Vagina (tissue), 2 donors: ENCODE measurements around the gene PNLIPRP2. TPM values are rescaled to one million over a fixed set of nuclear protein-coding genes. Genes with fewer than 3 reads are reported as not detected.
A peak's percentile ranks its signal among the peaks of the same experiment; 100 is the strongest.

Experiments
- DNase-seq, 2 donors: peaks; one replicate each; pipeline ENCODE4 v3.0.0-alpha.2; 2017; ENCODE audit errors: extremely low spot score in 2 of 2
- H3K27ac ChIP-seq: fragments of 200-600 bp; sonication (generic); one replicate; pipeline ENCODE4 v1.5.1; 2019
- H3K27me3 ChIP-seq: fragments of 200-600 bp; sonication (generic); one replicate; pipeline ENCODE4 v1.5.1; 2019
- H3K36me3 ChIP-seq, 2 donors: fragments of 200-600 bp; sonication (generic); one replicate each; pipeline ENCODE4 v1.5.1; 2017 to 2019
- H3K4me1 ChIP-seq: fragments of 200-600 bp; sonication (generic); one replicate; pipeline ENCODE4 v1.5.1; 2019
- H3K4me3 ChIP-seq, 2 donors: fragments of 200-600 bp; sonication (generic); 1 replicate in 1 of 2; 2 replicates in 1 of 2; pipeline ENCODE4 v1.5.1; 2016 to 2019
- H3K9me3 ChIP-seq: fragments of 200-600 bp; sonication (generic); one replicate; pipeline ENCODE4 v1.5.1; 2019
- POLR2A ChIP-seq, 2 donors: fragments of 450-650 bp; IDR thresholded peaks; one replicate each; pipeline ENCODE4 v1.6.1; 2017; ENCODE audit warnings: antibody characterized with exemption in 2 of 2, mild to moderate bottlenecking in 2 of 2, moderate library complexity in 2 of 2
- POLR2AphosphoS5 ChIP-seq, 2 donors: sonication (generic); formaldehyde crosslinking; IDR thresholded peaks; one replicate each; pipeline ENCODE4 v1.9.0; 2017; ENCODE audit warnings: antibody characterized with exemption in 2 of 2, mild to moderate bottlenecking in 2 of 2, low read depth in 1 of 2; ENCODE audit not compliant: insufficient read depth in 1 of 2
- intact Hi-C: fragments of 100-400 bp; cut with DNase I; formaldehyde crosslinking; loops from one replicate; pipeline ENCODE4 v1.15.1; 2023
- total RNA-seq: library from RNA; depleted of rRNA; stranded (reverse); fragments of >200 nt; gene quantifications from one replicate; pipeline ENCODE4 v1.2.3, GENCODE V29; 2016
- TF ChIP-seq, protein P1 (sequence below), 3 experiments: fragments of 450-650 bp in 2 of 3; fragments of 200-600 bp in 1 of 3; sonication (generic) in 1 of 3; IDR thresholded peaks; one replicate each; pipeline ENCODE4 v1.5.1; 2017 to 2019; ENCODE audit warnings: antibody characterized with exemption in 3 of 3, mild to moderate bottlenecking in 2 of 3, moderate library complexity in 2 of 3

The PNLIPRP2 gene
- total RNA-seq, 1 donor from 2014 or later, result not detected

DNA sequence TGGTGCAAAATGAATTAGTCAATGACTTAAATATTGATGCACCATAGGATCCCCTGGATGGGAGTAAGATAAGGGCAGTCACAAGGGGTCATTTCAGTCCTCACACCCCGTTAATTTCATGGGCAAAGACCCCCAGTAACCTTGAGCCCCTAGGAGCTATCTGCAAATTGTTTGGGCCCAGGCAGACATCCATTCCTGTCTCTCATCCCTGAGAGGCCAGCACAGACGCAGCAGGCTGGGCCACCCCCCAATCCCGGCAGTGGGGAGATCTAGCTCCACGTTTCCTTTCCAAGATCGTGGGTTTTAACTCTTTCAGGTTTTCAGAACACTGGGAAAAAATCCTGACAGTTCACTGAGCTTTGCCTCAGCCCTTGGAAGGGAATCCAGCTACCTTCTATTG, 40.1 kb downstream of the PNLIPRP2 start:
- Histone ChIP-seq H3K4me1 (no peaks in the 10 kb centered on the region), H3K4me3 (no peak overlapping the region), H3K27ac (no peak overlapping the region), H3K36me3 (no peaks in the 10 kb centered on the region), H3K9me3 (no peaks in the 10 kb centered on the region), H3K27me3 (no peaks in the 10 kb centered on the region)
- no peak for DNase-seq
- TF ChIP-seq POLR2A (IDR thresholded peaks at IDR 0.05), result no peak
- TF ChIP-seq, protein P1, sequence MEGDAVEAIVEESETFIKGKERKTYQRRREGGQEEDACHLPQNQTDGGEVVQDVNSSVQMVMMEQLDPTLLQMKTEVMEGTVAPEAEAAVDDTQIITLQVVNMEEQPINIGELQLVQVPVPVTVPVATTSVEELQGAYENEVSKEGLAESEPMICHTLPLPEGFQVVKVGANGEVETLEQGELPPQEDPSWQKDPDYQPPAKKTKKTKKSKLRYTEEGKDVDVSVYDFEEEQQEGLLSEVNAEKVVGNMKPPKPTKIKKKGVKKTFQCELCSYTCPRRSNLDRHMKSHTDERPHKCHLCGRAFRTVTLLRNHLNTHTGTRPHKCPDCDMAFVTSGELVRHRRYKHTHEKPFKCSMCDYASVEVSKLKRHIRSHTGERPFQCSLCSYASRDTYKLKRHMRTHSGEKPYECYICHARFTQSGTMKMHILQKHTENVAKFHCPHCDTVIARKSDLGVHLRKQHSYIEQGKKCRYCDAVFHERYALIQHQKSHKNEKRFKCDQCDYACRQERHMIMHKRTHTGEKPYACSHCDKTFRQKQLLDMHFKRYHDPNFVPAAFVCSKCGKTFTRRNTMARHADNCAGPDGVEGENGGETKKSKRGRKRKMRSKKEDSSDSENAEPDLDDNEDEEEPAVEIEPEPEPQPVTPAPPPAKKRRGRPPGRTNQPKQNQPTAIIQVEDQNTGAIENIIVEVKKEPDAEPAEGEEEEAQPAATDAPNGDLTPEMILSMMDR (IDR thresholded peaks at IDR 0.05), result no peak
- no peak for TF ChIP-seq POLR2AphosphoS5 (IDR thresholded peaks at IDR 0.05; ENCODE audit: insufficient read depth in 1 of 2, low read depth in 1 of 2)
- intact Hi-C loops, result no loop called here

DNA sequence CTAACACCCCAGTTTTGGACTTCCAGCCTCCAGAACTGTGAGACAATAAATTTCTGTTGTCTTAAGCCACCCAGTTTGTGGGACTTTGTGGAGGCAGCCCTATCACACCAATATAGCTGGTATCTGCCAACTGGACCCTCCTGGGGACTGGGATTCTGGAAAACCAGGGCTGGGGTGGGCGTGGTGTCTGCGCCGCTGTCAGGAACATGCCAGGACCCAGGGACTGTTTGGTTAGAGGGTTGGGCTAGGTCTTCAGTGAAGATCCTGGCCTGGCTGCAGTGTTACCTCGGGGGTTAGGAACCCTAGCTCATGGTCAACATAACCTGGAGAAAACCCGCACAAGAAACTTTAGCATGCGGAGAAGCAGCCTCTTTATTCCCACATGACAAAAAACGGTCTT, 42.6 kb downstream of the PNLIPRP2 start:
- H3K4me1 ChIP-seq, result no peaks in the 10 kb centered on the region
- TF ChIP-seq POLR2AphosphoS5 (IDR thresholded peaks at IDR 0.05; ENCODE audit: insufficient read depth in 1 of 2, low read depth in 1 of 2) (no peak), POLR2A (IDR thresholded peaks at IDR 0.05) (no peak)
- TF ChIP-seq, protein P1 (IDR thresholded peaks at IDR 0.05), result no peak
- H3K9me3 ChIP-seq, result no peaks in the 10 kb centered on the region
- intact Hi-C loops, result no loop called here
- no peak for DNase-seq
- H3K27me3 ChIP-seq, result no peaks in the 10 kb centered on the region
- no peak overlapping the region for H3K27ac ChIP-seq
- no peak overlapping the region for H3K4me3 ChIP-seq
- no peaks in the 10 kb centered on the region for H3K36me3 ChIP-seq

DNA sequence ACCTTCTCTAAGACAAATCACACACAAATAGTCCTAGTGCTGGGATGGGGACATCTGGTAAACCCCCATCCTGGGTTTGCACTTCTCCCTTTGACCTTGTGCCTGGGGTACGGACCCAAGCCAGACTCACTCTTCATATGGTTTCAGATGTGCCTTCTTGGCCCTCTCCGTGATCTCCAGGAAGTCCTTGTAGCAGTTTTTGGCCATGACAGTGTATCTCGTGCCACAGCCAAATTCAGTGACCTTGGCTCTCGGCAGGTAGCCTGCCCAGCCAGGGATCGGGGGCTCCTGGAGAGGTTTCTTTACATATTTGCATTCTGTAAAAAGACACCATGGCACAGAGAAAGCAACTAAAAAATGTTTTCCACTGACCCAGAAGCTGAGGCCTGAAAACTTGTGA, 43.9 kb downstream of the PNLIPRP2 start:
- no peak for TF ChIP-seq POLR2A (IDR thresholded peaks at IDR 0.05)
- TF ChIP-seq POLR2AphosphoS5 (IDR thresholded peaks at IDR 0.05; ENCODE audit: insufficient read depth in 1 of 2, low read depth in 1 of 2), result no peak
- TF ChIP-seq, protein P1 (IDR thresholded peaks at IDR 0.05), result no peak
- no peaks in the 10 kb centered on the region for H3K36me3 ChIP-seq
- H3K27me3 ChIP-seq, result no peaks in the 10 kb centered on the region
- H3K4me3 ChIP-seq, result no peak overlapping the region
- peak in 1 of 2 donors; percentile 84 for DNase-seq
- H3K4me1 ChIP-seq, result peaks cover 1% of the 10 kb centered on the region
- intact Hi-C loops, result no loop called here
- no peaks in the 10 kb centered on the region for H3K9me3 ChIP-seq
- no peak overlapping the region for H3K27ac ChIP-seq

DNA sequence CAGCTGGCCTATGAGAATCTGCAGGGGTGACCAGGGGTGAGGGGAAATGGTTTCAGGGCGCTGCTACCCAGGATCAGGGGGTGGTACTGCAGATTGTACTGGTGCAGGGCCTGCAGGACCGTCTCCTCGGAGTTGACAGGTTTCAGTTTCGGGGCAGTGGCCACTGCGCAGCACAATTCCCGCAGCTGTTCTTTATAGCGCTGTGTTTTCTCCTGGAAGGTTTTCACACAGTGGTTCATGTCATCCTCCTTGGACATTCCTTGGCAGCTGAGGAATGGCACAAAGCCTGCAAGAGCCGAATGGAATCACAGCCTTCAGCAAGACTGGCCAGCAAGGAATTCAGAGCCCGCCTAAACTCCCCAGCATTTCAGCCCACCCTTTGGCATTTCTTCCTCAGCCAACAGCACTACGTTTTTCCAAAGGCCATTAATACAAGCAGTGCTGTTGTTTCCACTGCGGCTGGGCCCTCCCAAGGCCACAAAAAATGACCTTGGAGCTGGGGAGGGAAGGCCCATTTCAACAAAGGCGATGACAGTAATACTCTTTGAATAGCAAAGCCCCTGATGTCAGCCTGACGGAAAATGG, 44.9 kb downstream of the PNLIPRP2 start:
- TF ChIP-seq POLR2AphosphoS5 (IDR thresholded peaks at IDR 0.05; ENCODE audit: insufficient read depth in 1 of 2, low read depth in 1 of 2) (no peak), POLR2A (IDR thresholded peaks at IDR 0.05) (no peak)
- TF ChIP-seq, protein P1 (IDR thresholded peaks at IDR 0.05), result no peak
- no peaks in the 10 kb centered on the region for H3K9me3 ChIP-seq
- intact Hi-C loops, result no loop called here
- H3K27me3 ChIP-seq, result no peaks in the 10 kb centered on the region
- peak overlapping the region; percentile 2 to 16 for H3K4me3 ChIP-seq
- peaks cover 8% of the 10 kb centered on the region for H3K4me1 ChIP-seq
- peak in 1 of 2 donors; percentile 83 for DNase-seq
- H3K36me3 ChIP-seq, result no peaks in the 10 kb centered on the region
- H3K27ac ChIP-seq, result no peak overlapping the region

DNA sequence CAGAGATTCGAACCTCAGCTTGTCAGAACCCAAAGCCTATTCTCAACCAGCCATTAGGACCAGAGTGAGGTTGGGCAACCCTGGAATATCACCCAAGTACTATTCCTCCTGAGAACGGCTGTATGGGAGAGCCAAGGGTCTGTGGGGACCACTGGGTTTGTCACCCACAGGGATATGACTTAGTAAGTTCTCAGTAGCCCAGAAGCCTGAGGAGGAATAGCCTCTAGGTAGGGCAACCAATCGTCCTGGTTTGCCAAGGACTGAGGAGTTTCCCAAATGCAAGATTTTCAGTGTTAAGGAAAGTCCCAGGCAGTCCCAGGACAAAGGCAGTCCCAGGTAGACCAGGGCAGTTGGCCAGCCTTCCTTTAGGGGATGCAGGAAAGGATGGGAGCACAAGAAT, 46.7 kb downstream of the PNLIPRP2 start:
- peak in 1 of 2 donors; percentile 69 for DNase-seq
- TF ChIP-seq POLR2AphosphoS5 (IDR thresholded peaks at IDR 0.05; ENCODE audit: insufficient read depth in 1 of 2, low read depth in 1 of 2) (no peak), POLR2A (IDR thresholded peaks at IDR 0.05) (no peak)
- TF ChIP-seq, protein P1 (IDR thresholded peaks at IDR 0.05), result no peak

More for the DNA sequence above, 46.7 kb downstream of the PNLIPRP2 start:
- no peak overlapping the region for H3K27ac ChIP-seq
- no peaks in the 10 kb centered on the region for H3K9me3 ChIP-seq
- H3K36me3 ChIP-seq, result no peaks in the 10 kb centered on the region
- H3K4me3 ChIP-seq, result no peak overlapping the region
- no peaks in the 10 kb centered on the region for H3K27me3 ChIP-seq
- H3K4me1 ChIP-seq, result peaks cover 8% of the 10 kb centered on the region
- intact Hi-C loops, result no loop called here
